HEK293 (cell line): ENCODE results near the gene SPATA2L.

ENCODE experiments used
- CTCF ChIA-PET: fragments of 350-600 bp; formaldehyde crosslinking; extraction: SDS; loops from one replicate; lab custom pipeline; 2021; ENCODE audit warnings: antibody characterized with exemption; lab: Yijun Ruan, JAX
- POLR2A ChIA-PET: fragments of 300-600 bp; formaldehyde crosslinking; extraction: SDS; loops from one replicate; lab custom pipeline; 2020; ENCODE audit warnings: antibody characterized with exemption, inconsistent platforms; lab: Yijun Ruan, JAX
- H3K27ac ChIP-seq: fragments of 200-500 bp; sonication (Bioruptor generic); 2 replicates; pipeline ENCODE4 v1.5.1; 2014; ENCODE audit warnings: low read depth, low read length, control low read depth, inconsistent platforms; ENCODE audit errors: extremely low read depth
- H3K36me3 ChIP-seq, 2 experiments: fragments of 200-500 bp in 1 of 2; sonication (Bioruptor generic) in 1 of 2; 1 replicate in 1 of 2; 2 replicates in 1 of 2; pipeline ENCODE4 v1.5.1; 2014 to 2017; ENCODE audit warnings: inconsistent platforms in 2 of 2, low read length in 2 of 2; ENCODE audit not compliant: control insufficient read depth in 2 of 2, insufficient read depth in 1 of 2
- H3K4me1 ChIP-seq: fragments of 200-500 bp; sonication (Bioruptor generic); 2 replicates; pipeline ENCODE4 v1.5.1; 2014; ENCODE audit warnings: mild to moderate bottlenecking, low read length, inconsistent platforms; ENCODE audit not compliant: control insufficient read depth, insufficient read depth
- H3K4me3 ChIP-seq: 2 replicates; pipeline ENCODE4 v1.5.1; 2011; ENCODE audit warnings: low read depth, mild to moderate bottlenecking, control low read depth, low read length, moderate library complexity
- H3K9me3 ChIP-seq: fragments of 200-500 bp; sonication (Bioruptor generic); 2 replicates; pipeline ENCODE4 v1.5.1; 2014; ENCODE audit warnings: low read depth, low read length, inconsistent platforms; ENCODE audit not compliant: control insufficient read depth, insufficient read depth
- ELK4 ChIP-seq: IDR thresholded peaks from 2 replicates; pipeline ENCODE4 v1.6.1; 2011; ENCODE audit warnings: mild to moderate bottlenecking, low read depth, low read length, borderline replicate concordance
- KLF17 ChIP-seq: fragments of 450-650 bp; formaldehyde crosslinking; IDR thresholded peaks from 2 replicates; pipeline ENCODE4 v1.5.1; 2016; ENCODE audit warnings: missing biosample characterization, missing genetic modification characterization
- PRDM1 ChIP-seq: fragments of 450-650 bp; formaldehyde crosslinking; IDR thresholded peaks from 2 replicates; pipeline ENCODE4; 2016; ENCODE audit warnings: missing biosample characterization, missing genetic modification characterization
- TCF7L2 ChIP-seq: IDR thresholded peaks from 2 replicates; pipeline ENCODE4 v1.6.1; 2011; ENCODE audit warnings: low read depth, mild to moderate bottlenecking, inconsistent platforms, low read length, moderate library complexity, borderline replicate concordance
- ZBTB17 ChIP-seq: fragments of 450-650 bp; formaldehyde crosslinking; IDR thresholded peaks from 2 replicates; pipeline ENCODE4 v1.5.1; 2016; ENCODE audit warnings: missing biosample characterization, missing genetic modification characterization
- ZBTB20 ChIP-seq: fragments of 450-650 bp; formaldehyde crosslinking; IDR thresholded peaks from 2 replicates; pipeline ENCODE4 v1.5.1; 2016; ENCODE audit warnings: missing biosample characterization, missing genetic modification characterization
- ZNF146 ChIP-seq: fragments of 450-650 bp; formaldehyde crosslinking; IDR thresholded peaks from 2 replicates; pipeline ENCODE4 v1.5.1; 2016; ENCODE audit warnings: missing biosample characterization, missing genetic modification characterization
- ZNF202 ChIP-seq: fragments of 450-650 bp; formaldehyde crosslinking; IDR thresholded peaks from 2 replicates; pipeline ENCODE4 v1.5.1; 2016; ENCODE audit warnings: missing biosample characterization, missing genetic modification characterization, borderline replicate concordance
- ZNF530 ChIP-seq: fragments of 450-650 bp; formaldehyde crosslinking; IDR thresholded peaks from 2 replicates; pipeline ENCODE4 v1.5.1; 2016; ENCODE audit warnings: low read depth, missing biosample characterization, missing genetic modification characterization
- ZNF626 ChIP-seq: fragments of 450-650 bp; sonication (Bioruptor Pico); formaldehyde crosslinking; IDR thresholded peaks from 2 replicates; pipeline ENCODE4 v1.5.1; 2018; ENCODE audit warnings: missing biosample characterization, missing genetic modification characterization, inconsistent platforms
- ZSCAN5A ChIP-seq: fragments of 450-650 bp; formaldehyde crosslinking; IDR thresholded peaks from 2 replicates; pipeline ENCODE4 v1.5.1; 2016; ENCODE audit warnings: missing biosample characterization, missing genetic modification characterization

SPATA2L gene

GRCh38 chr16:89656435-89657121 lies 44.9 kb downstream of the SPATA2L start:
- H3K4me3 ChIP-seq = peak overlapping the region; percentile 93
- TF ChIP-seq ZBTB20 (tag by site-specific recombination) (peak; percentile 35; the same call in 1 of the 2 replicates), ZNF146 (tag by site-specific recombination) (no peak), KLF17 (tag by site-specific recombination) (no peak)
- TF ChIP-seq, all 188 proteins: peak for 1
- Histone ChIP-seq H3K36me3 (peaks cover 0 to 43% of the 10 kb centered on the region in 2 experiments; a peak in 2 of 3 replicates), H3K27ac (peak overlapping the region; percentile 77; the same call in 1 of the 2 replicates), H3K9me3 (no peaks in the 10 kb centered on the region), H3K4me1 (0 out of 2 replicates have a peak, but pooled peaks cover 3% of the 10 kb centered on the region)
- CTCF ChIA-PET = interaction anchor here (0.8 to 2.3 kb wide), 2 partner anchors 14 to 15 kb away, joined by 4 to 9 read pairs; no protein-coding TSS in a partner anchor
- POLR2A ChIA-PET = interaction anchor here (1.2 kb wide), 1 partner anchor 9 kb away, joined by 4 read pairs; no protein-coding TSS in a partner anchor

GRCh38 chr16:89655062-89655643 lies 46.4 kb downstream of the SPATA2L start:
- CTCF ChIA-PET = interaction anchor here (2.3 kb wide), 1 partner anchor 14 kb away, joined by 9 read pairs; no protein-coding TSS in a partner anchor
- TF ChIP-seq ZNF202 (tag by site-specific recombination) = no peak
- TF ChIP-seq PRDM1 (tag by site-specific recombination) = peak; percentile 99

GRCh38 chr16:89653656-89654295 lies 47.7 kb downstream of the SPATA2L start:
- ChIA-PET CTCF (no interaction called here), POLR2A (no interaction called here)
- H3K4me1 ChIP-seq = 0 out of 2 replicates have a peak, but pooled peaks cover 3% of the 10 kb centered on the region
- H3K27ac ChIP-seq = no peak overlapping the region
- H3K36me3 ChIP-seq = peaks cover 0 to 43% of the 10 kb centered on the region in 2 experiments; a peak in 2 of 3 replicates
- TF ChIP-seq KLF17 (tag by site-specific recombination) (no peak), ZNF626 (no peak), TCF7L2 (no peak), ZBTB17 (tag by site-specific recombination) (no peak), ZNF530 (tag by site-specific recombination) (no peak), ZSCAN5A (tag by site-specific recombination) (no peak), ELK4 (no peak)
- H3K9me3 ChIP-seq = no peaks in the 10 kb centered on the region
- H3K4me3 ChIP-seq = no peak overlapping the region

More at GRCh38 chr16:89655062-89655643, 46.4 kb downstream of the SPATA2L start:
- H3K4me3 ChIP-seq = no peak overlapping the region
- H3K36me3 ChIP-seq = peaks cover 0 to 42% of the 10 kb centered on the region in 2 experiments; a peak in 2 of 3 replicates
- H3K4me1 ChIP-seq = 0 out of 2 replicates have a peak, but pooled peaks cover 3% of the 10 kb centered on the region
- POLR2A ChIA-PET = interaction anchor here (1.4 kb wide), 1 partner anchor 31 kb away, joined by 3 read pairs; the partner anchor contains the start of gene CDK10
- H3K27ac ChIP-seq = no peak overlapping the region
- H3K9me3 ChIP-seq = no peaks in the 10 kb centered on the region
